ENCODE results near the gene CTSW.
A peak's percentile ranks its signal among the peaks of the same experiment; 100 is the strongest.

Gene CTSW

GRCh38 chr11:65921033-65921555 lies 41.5 kb downstream of the CTSW start:
- no peak for DNase-seq

GRCh38 chr11:65921876-65922275 lies 42.2 kb downstream of the CTSW start:
- DNase-seq = no peak

DNA sequence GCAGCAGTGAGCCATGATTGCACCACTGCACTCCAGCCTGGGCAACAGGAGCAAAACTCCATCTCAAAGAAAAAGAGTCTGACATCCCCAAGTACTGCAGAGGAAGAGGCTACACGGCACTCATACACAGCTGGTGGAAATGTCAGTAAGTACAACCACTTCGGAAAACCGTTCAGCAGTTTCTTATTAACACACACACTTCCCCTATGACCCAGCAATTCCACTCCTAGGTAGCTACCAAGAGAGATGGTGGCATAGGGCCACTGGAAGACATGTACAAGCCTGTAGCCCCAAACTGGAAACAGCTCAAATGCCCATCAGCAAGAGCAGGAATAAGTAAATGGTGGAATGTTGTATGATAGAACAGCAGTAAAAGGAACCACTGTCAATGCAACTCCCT lies 42.9 kb downstream of the CTSW start:
- no peak for DNase-seq

GRCh38 chr11:65925397-65925796 lies 45.8 kb downstream of the CTSW start:
- DNase-seq = no peak

GRCh38 chr11:65927904-65928397 lies 48.3 kb downstream of the CTSW start:
- DNase-seq = peak in 2 of 56 donors; percentile 5 to 36

DNA sequence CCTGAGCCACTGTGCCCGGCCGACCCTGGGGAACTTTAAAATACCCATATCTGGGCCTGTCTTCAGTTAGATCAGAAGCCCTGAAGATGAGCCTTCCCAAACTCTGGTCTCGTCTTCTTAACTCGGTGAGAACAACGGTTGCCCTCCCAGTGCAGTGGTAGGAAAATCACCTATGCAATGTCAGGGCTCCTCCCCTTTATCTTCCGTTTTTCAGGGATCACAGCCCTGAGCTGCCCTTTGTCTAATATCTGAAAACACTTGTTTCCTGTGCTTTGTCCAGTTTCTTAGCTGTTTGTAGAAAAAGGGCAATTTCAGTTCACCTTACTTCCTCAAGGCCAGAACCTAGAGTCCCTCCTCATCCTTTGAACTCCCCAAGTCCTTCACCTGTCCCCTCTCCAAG lies 49.0 kb downstream of the CTSW start:
- no peak for DNase-seq

DNA sequence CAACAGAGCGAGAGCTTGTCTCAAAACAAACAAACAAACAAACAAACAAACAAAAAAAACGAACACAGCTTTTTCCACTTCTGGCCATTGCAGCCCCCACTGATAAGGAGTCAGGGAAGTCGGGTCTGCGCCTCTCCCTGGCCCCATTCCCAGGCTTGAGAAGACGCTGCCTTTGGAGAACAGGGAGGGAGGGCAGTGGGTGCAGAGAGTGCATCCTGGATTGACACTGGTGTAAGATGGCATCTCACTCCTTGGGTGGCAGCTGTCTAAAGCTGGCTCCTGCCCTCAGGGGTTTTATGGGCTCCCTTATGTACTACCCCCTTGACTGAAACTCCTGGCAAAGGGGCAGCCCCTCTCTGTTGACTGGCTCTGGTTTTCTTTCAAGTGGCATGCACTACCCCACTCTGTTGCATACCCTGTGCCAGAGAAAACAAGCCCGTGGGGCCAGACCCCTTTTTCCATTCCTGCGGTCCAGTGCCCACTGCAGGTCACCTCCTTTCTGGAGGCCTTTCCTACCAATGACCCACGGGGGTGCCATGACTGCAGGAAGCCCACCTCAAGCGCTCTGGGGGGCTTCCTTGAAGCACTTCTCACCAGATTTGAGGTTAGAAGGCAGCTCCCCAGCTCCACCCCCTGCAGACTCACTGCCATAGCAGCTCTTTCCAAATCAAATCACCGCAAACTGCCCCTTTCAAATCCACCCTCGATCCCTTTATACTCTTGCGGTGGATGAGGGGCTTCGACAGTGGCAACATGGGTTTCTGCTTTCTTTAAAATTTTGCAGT lies 52.3 kb downstream of the CTSW start:
- DNase-seq = no peak

- no peak for DNase-seq
Measured at GRCh38 chr11:65932558-65932919, 52.9 kb downstream of the CTSW start.
